IPS-18c (cell line): ENCODE data around the gene CR1L.
"Not testable (repeated sequence)": the region's sequence is repeated elsewhere in the genome, so short reads cannot be mapped to it uniquely, and the experiment has no call there.

ENCODE experiments used
- H3K4me3 ChIP-seq: 2 replicates; pipeline ENCODE4 v1.7.0; 2013; ENCODE audit warnings: low read depth, mild to moderate bottlenecking, low read length, moderate library complexity; ENCODE audit not compliant: insufficient read depth
- H3K9me3 ChIP-seq: one replicate; pipeline ENCODE4 v1.6.1; 2013; ENCODE audit warnings: mild to moderate bottlenecking, low read length, moderate library complexity; ENCODE audit not compliant: control insufficient read depth, insufficient read depth

Gene CR1L

GRCh38 chr1:207644852-207645634 is at the start of gene CR1L:
Gene CR1L, plus strand, starts transcription at chr1:207645133. Its CDS starts 101 bp downstream, at chr1:207645234.
- Histone ChIP-seq H3K4me3 (peak within 1 kb of the TSS; percentile 43; the same call in 1 of the 2 replicates), H3K9me3 (no peaks in the 10 kb centered on the region)

GRCh38 chr1:207603777-207604176 is 41.2 kb upstream of the CR1L start:
- Histone ChIP-seq H3K9me3 (no peaks in the 10 kb centered on the region), H3K4me3 (no peak overlapping the region)

GRCh38 chr1:207605444-207606361 is 39.2 kb upstream of the CR1L start:
- Histone ChIP-seq H3K9me3 (no peaks in the 10 kb centered on the region), H3K4me3 (no peak overlapping the region)

- Histone ChIP-seq H3K9me3 (no peaks in the 10 kb centered on the region), H3K4me3 (no peak overlapping the region)
Measured at GRCh38 chr1:207606362-207606755, 38.6 kb upstream of the CR1L start.

- Histone ChIP-seq H3K4me3 (no peak overlapping the region; the same call in 1 of the 2 replicates), H3K9me3 (peaks cover 5% of the 10 kb centered on the region)
Measured at GRCh38 chr1:207612762-207613161, 32.2 kb upstream of the CR1L start.

GRCh38 chr1:207619871-207620542 is 24.9 kb upstream of the CR1L start:
- Histone ChIP-seq H3K9me3 (no peaks in the 10 kb centered on the region), H3K4me3 (no peak overlapping the region)

- H3K4me3 ChIP-seq = no peak overlapping the region
- no peaks in the 10 kb centered on the region for H3K9me3 ChIP-seq
Measured at GRCh38 chr1:207620543-207620893, 24.4 kb upstream of the CR1L start.

GRCh38 chr1:207625504-207626071 is 19.3 kb upstream of the CR1L start:
- not testable (repeated sequence) for H3K4me3 ChIP-seq

GRCh38 chr1:207626972-207627337 is 18.0 kb upstream of the CR1L start:
- Histone ChIP-seq H3K9me3 (no peaks in the 10 kb centered on the region), H3K4me3 (no peak overlapping the region)

More at GRCh38 chr1:207625504-207626071, 19.3 kb upstream of the CR1L start:
- not testable (repeated sequence) for H3K9me3 ChIP-seq

GRCh38 chr1:207627496-207627895 is 17.4 kb upstream of the CR1L start:
- no peak overlapping the region for H3K4me3 ChIP-seq
- no peaks in the 10 kb centered on the region for H3K9me3 ChIP-seq

- Histone ChIP-seq H3K9me3 (no peaks in the 10 kb centered on the region), H3K4me3 (no peak overlapping the region)
Measured at GRCh38 chr1:207628776-207629175, 16.2 kb upstream of the CR1L start.

- H3K9me3 ChIP-seq = no peaks in the 10 kb centered on the region
- H3K4me3 ChIP-seq = no peak overlapping the region
Measured at GRCh38 chr1:207631137-207631536, 13.8 kb upstream of the CR1L start.

GRCh38 chr1:207633226-207633625 is 11.7 kb upstream of the CR1L start:
- no peaks in the 10 kb centered on the region for H3K9me3 ChIP-seq
- H3K4me3 ChIP-seq = no peak overlapping the region

- H3K4me3 ChIP-seq, H3K9me3 ChIP-seq: not testable (repeated sequence)
Measured at GRCh38 chr1:207633699-207634289, 11.1 kb upstream of the CR1L start.

- H3K9me3 ChIP-seq, H3K4me3 ChIP-seq: not testable (repeated sequence)
Measured at GRCh38 chr1:207634293-207634692, 10.6 kb upstream of the CR1L start.

GRCh38 chr1:207635569-207636186 is 9.3 kb upstream of the CR1L start:
- H3K4me3 ChIP-seq, H3K9me3 ChIP-seq: not testable (repeated sequence)
